ENCODE measurements around the gene SHISA2. TPM values are rescaled to one million over a fixed set of nuclear protein-coding genes. Genes with fewer than 3 reads are reported as not detected.

Gene SHISA2
- total RNA-seq, 1 experiment from 2014 or later = not detected

- peaks cover 41% of the 10 kb centered on the region for H3K27me3 ChIP-seq (ENCODE audit: insufficient read depth, low read depth)
- DNase-seq = no peak
- H2AFZ ChIP-seq = no peak overlapping the region
- TF ChIP-seq EZH2 (IDR thresholded peaks at IDR 0.05; ENCODE audit: low read depth) (no peak), CTCF (conservative IDR thresholded peaks at IDR 0.05) (no peak)
- H4K20me1 ChIP-seq (ENCODE audit: insufficient read depth) = no peaks in the 10 kb centered on the region
- no TSS peak for BruUV-seq (replicated peaks)
- no peaks in the 10 kb centered on the region for H3K9me2 ChIP-seq (ENCODE audit: insufficient read depth)
- H3K79me2 ChIP-seq (ENCODE audit: low read depth) = no peaks in the 10 kb centered on the region
- no peaks in the 10 kb centered on the region for H3K9me3 ChIP-seq (ENCODE audit: insufficient read depth, low read depth)
- CTCF ChIA-PET = no interaction called here
- H3K4me1 ChIP-seq (replicated peaks; ENCODE audit: insufficient read depth) = no peaks in the 10 kb centered on the region
- no peaks in the 10 kb centered on the region for H3F3A ChIP-seq (ENCODE audit: insufficient read depth, low read depth)
- POLR2A ChIA-PET (ENCODE audit: unreplicated experiment) = no interaction called here
- no peak overlapping the region for H3K27ac ChIP-seq
- intact Hi-C loops (cut with micrococcal nuclease; ENCODE audit: unreplicated experiment) = no loop called here
- no peak overlapping the region for H3K4me3 ChIP-seq
- no peak overlapping the region for H3K4me2 ChIP-seq
- H3K36me3 ChIP-seq (ENCODE audit: low read depth) = no peaks in the 10 kb centered on the region
These were observed 1.1 kb downstream of the SHISA2 start for GRCh38 chr13:26050568-26051230.

GRCh38 chr13:26048741-26049140 is 3.1 kb downstream of the SHISA2 start:
- H3K4me3 ChIP-seq = no peak overlapping the region
- TF ChIP-seq CTCF (conservative IDR thresholded peaks at IDR 0.05) (no peak), EZH2 (IDR thresholded peaks at IDR 0.05; ENCODE audit: low read depth) (no peak)

GRCh38 chr13:26047040-26047439 is 4.8 kb downstream of the SHISA2 start:
- DNase-seq = no peak
- Histone ChIP-seq H3K36me3 (ENCODE audit: low read depth) (no peaks in the 10 kb centered on the region), H2AFZ (no peak overlapping the region), H3K4me1 (replicated peaks; ENCODE audit: insufficient read depth) (no peaks in the 10 kb centered on the region), H3K27ac (no peak overlapping the region), H3K27me3 (ENCODE audit: insufficient read depth, low read depth) (peaks cover 72% of the 10 kb centered on the region), H3F3A (ENCODE audit: insufficient read depth, low read depth) (no peaks in the 10 kb centered on the region), H3K4me3 (no peak overlapping the region), H3K9me2 (ENCODE audit: insufficient read depth) (no peaks in the 10 kb centered on the region), H3K79me2 (ENCODE audit: low read depth) (no peaks in the 10 kb centered on the region), H3K4me2 (no peak overlapping the region), H4K20me1 (ENCODE audit: insufficient read depth) (no peaks in the 10 kb centered on the region), H3K9me3 (ENCODE audit: insufficient read depth, low read depth) (no peaks in the 10 kb centered on the region)
- intact Hi-C loops (cut with micrococcal nuclease; ENCODE audit: unreplicated experiment) = no loop called here
- TF ChIP-seq EZH2 (IDR thresholded peaks at IDR 0.05; ENCODE audit: low read depth) = no peak
- no peak for TF ChIP-seq CTCF (conservative IDR thresholded peaks at IDR 0.05)
- ChIA-PET CTCF (no interaction called here), POLR2A (ENCODE audit: unreplicated experiment) (no interaction called here)
- no TSS peak for BruUV-seq (replicated peaks)

More at GRCh38 chr13:26048741-26049140, 3.1 kb downstream of the SHISA2 start:
- Histone ChIP-seq H3K27me3 (ENCODE audit: insufficient read depth, low read depth) (peaks cover 58% of the 10 kb centered on the region), H2AFZ (no peak overlapping the region), H3K4me1 (replicated peaks; ENCODE audit: insufficient read depth) (no peaks in the 10 kb centered on the region), H3K36me3 (ENCODE audit: low read depth) (no peaks in the 10 kb centered on the region), H4K20me1 (ENCODE audit: insufficient read depth) (no peaks in the 10 kb centered on the region), H3K9me3 (ENCODE audit: insufficient read depth, low read depth) (no peaks in the 10 kb centered on the region), H3K9me2 (ENCODE audit: insufficient read depth) (no peaks in the 10 kb centered on the region), H3F3A (ENCODE audit: insufficient read depth, low read depth) (no peaks in the 10 kb centered on the region), H3K79me2 (ENCODE audit: low read depth) (no peaks in the 10 kb centered on the region), H3K4me2 (no peak overlapping the region), H3K27ac (no peak overlapping the region)
- intact Hi-C loops (cut with micrococcal nuclease; ENCODE audit: unreplicated experiment) = no loop called here
- CTCF ChIA-PET = no interaction called here
- POLR2A ChIA-PET (ENCODE audit: unreplicated experiment) = no interaction called here
- DNase-seq = no peak
- BruUV-seq (replicated peaks) = no TSS peak

All from PC-9 (cell line).